Activated CD4-positive, alpha-beta T cell treated with anti-CD3 and anti-CD28 coated beads, Interleukin-2, amount 10 ng/mL, durations not matched to agents 24 days and 14 days (primary cell): Measurements from ENCODE around the gene ROCK2. TPM values are rescaled to one million over a fixed set of nuclear protein-coding genes. Genes with fewer than 3 reads are reported as not detected.

Source experiments
- DNase-seq: peaks from one replicate; pipeline ENCODE4 v3.0.0; 2022
- H3K27ac Mint-ChIP-seq: one replicate; pipeline ENCODE4 v1.8.0; 2022; ENCODE audit warnings: mild to moderate bottlenecking, mixed read lengths
- H3K27me3 Mint-ChIP-seq: one replicate; pipeline ENCODE4 v1.8.0; 2022; ENCODE audit warnings: mixed read lengths
- H3K36me3 Mint-ChIP-seq: one replicate; pipeline ENCODE4 v1.8.0; 2022; ENCODE audit warnings: low read depth, mild to moderate bottlenecking, mixed read lengths
- H3K4me1 Mint-ChIP-seq: one replicate; pipeline ENCODE4 v1.8.0; 2021; ENCODE audit warnings: mixed read lengths
- H3K4me3 Mint-ChIP-seq: one replicate; pipeline ENCODE4 v1.8.0; 2022; ENCODE audit warnings: mild to moderate bottlenecking, moderate library complexity, mixed read lengths
- H3K9me3 Mint-ChIP-seq: one replicate; pipeline ENCODE4 v1.8.0; 2021; ENCODE audit warnings: mixed read lengths
- intact Hi-C: fragments of 100-400 bp; cut with micrococcal nuclease; formaldehyde crosslinking; loops from one replicate; pipeline ENCODE4 v1.15.1; 2023
- total RNA-seq: library from RNA; stranded (reverse); gene quantifications from 2 replicates; pipeline ENCODE4 v1.2.3, GENCODE V29; 2022

ROCK2 gene
- total RNA-seq, 1 donor from 2014 or later: 24.4 TPM

GRCh38 chr2:11375689-11376027 lies 31.2 kb upstream of the ROCK2 start:
- Mint-ChIP-seq H3K27ac (no peak overlapping the region), H3K36me3 (no peaks in the 10 kb centered on the region), H3K27me3 (no peaks in the 10 kb centered on the region), H3K9me3 (no peaks in the 10 kb centered on the region), H3K4me1 (no peaks in the 10 kb centered on the region), H3K4me3 (no peak overlapping the region)
- intact Hi-C loops: no loop called here
- no peak for DNase-seq

DNA sequence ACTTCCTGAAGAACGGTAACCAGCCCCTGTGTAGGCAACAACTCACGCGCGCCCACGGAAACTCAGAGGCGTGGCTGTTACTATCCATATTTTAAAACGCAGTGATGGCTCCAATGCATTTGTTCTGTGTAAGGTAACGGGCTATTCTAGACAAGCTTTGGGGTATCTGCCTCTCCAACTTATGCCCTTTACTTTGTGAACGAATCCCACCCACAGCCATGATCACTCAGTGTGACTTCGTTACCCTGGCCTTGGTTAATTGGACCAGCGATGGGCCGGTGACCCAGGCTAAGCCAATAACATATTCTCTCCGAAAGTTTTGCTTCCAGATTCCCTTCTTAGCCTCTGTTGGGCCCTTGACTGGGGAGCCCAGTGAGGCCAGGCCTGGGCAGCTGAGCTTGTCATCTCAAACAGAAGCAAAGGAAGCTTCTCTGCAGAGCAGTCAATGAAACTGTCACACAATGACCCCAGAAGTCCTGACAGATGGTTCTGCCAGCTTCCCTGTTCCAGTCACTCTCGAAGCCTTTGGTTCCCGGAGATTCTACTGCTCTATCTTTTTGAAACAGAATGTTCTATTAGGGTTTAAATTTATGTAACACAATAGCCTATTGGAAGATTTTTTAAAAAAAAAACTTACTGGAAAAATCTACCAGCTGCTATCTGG lies 30.7 kb upstream of the ROCK2 start:
- H3K9me3 Mint-ChIP-seq: no peaks in the 10 kb centered on the region
- DNase-seq: no peak
- intact Hi-C loops: no loop called here
- H3K4me3 Mint-ChIP-seq: no peak overlapping the region
- H3K36me3 Mint-ChIP-seq: no peaks in the 10 kb centered on the region
- no peaks in the 10 kb centered on the region for H3K27me3 Mint-ChIP-seq
- H3K4me1 Mint-ChIP-seq: no peaks in the 10 kb centered on the region
- H3K27ac Mint-ChIP-seq: no peak overlapping the region

- intact Hi-C loops: no loop called here
- DNase-seq: no peak
- Mint-ChIP-seq H3K36me3 (no peaks in the 10 kb centered on the region), H3K4me1 (no peaks in the 10 kb centered on the region), H3K9me3 (no peaks in the 10 kb centered on the region), H3K4me3 (no peak overlapping the region), H3K27me3 (peaks cover 6% of the 10 kb centered on the region), H3K27ac (no peak overlapping the region)
Measured at GRCh38 chr2:11373096-11373495, 28.7 kb upstream of the ROCK2 start.

DNA sequence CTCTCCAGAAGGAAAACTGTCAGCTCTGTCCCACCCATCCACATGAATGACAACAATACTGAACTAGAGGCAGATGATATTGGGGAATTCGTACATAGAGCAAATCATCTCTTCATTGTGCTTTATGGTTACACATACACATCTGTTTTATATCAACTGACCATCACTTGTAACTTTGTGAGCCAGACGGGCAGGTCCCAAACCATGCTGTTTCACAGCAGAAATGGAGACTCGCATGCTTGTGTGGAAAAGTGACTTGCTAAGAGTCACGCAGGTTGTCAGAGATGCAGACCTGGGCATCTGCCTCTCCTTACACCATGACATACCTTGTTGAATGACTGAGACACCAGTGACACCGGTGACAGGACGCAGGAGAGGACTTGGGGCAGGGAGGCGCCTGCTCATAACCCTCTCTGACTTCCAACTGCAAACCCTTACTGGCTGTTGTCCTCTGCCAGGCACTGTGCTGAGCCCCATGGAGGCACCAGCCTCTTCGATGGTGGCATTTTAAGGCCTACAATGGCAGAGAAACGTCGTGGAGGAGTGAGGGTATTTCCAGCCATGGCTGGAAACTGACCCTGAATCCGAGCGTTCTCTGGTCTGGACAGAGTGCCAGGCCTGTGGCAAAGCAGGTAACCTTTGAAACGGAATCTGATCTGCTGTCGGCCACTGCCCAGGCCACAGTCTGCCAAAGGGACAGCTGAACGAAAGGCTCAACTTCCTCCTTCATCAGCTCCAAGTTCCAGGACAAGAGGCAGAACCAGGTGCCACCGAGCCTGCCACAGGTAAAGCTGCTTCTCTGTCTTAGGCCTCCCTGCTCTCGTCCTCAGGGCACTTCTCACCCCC lies 26.9 kb upstream of the ROCK2 start:
- Mint-ChIP-seq H3K36me3 (no peaks in the 10 kb centered on the region), H3K9me3 (no peaks in the 10 kb centered on the region), H3K27ac (no peak overlapping the region)

DNA sequence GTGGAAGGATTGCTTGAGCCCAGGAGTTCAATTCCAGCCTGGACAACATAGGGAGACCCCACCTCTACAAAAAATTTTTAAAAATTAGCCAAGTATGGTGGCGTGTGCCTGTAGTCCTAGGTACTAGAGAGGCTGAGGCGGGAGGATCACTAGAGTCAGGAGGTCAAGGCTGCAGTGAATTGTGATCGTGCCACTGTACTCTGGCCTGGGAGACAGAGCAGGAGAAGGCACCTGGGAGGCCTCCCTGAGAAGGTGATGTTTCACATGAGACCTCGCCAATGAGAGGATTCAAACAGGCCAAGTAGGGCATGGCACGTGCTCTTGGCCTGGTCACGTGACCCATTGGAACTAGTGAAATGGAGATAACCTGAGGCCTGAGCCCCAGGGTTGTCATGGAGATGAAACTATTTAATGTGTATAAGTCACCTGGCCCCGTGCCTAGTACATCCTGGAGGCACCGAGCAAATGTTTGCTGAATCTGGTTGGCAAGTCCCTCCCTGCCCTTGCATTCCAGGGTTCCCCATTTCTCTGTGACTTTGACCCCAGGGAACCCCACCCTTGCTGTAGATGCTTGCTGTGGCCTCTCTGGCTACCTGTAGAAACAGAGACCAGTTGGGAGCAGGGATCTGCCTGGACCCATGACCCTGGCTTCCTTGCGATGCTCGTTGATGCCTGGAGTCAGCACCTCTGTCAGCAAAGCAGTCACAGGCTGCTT lies 26.1 kb upstream of the ROCK2 start:
- Mint-ChIP-seq H3K4me1 (no peaks in the 10 kb centered on the region), H3K36me3 (no peaks in the 10 kb centered on the region), H3K27me3 (peaks cover 6% of the 10 kb centered on the region), H3K4me3 (no peak overlapping the region), H3K27ac (no peak overlapping the region), H3K9me3 (no peaks in the 10 kb centered on the region)
- intact Hi-C loops: no loop called here
- no peak for DNase-seq

More for the DNA sequence above, 26.9 kb upstream of the ROCK2 start:
- no peak for DNase-seq
- H3K27me3 Mint-ChIP-seq: peaks cover 6% of the 10 kb centered on the region
- H3K4me3 Mint-ChIP-seq: no peak overlapping the region
- no peaks in the 10 kb centered on the region for H3K4me1 Mint-ChIP-seq
- intact Hi-C loops: no loop called here

DNA sequence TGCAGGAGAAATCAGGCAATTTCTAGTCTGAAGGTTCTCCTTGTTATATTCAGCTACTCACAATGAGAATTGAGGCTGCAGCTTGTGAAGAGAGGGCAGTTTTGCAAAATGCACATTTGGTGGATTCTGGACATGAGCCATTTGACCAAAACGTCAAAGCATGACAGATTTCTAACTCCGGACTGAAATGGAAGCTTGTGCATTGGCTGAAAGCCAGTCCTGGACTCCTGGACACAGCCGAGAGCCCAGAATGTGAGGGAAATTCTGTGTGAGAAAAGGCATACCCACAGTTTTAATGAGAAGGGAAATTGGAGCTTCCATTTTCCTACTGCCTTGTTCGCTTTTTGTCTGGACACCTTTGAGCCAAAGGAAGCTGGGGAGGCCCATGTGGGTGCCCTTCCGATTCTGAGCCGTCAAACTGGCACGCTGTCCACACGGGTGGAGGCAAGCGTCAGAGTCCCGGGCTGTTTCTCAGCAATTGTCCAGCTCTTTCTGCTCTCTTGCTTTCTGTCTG lies 23.7 kb upstream of the ROCK2 start:
- no peaks in the 10 kb centered on the region for H3K4me1 Mint-ChIP-seq
- H3K9me3 Mint-ChIP-seq: no peaks in the 10 kb centered on the region
- intact Hi-C loops: no loop called here
- DNase-seq: no peak
- peaks cover 6% of the 10 kb centered on the region for H3K27me3 Mint-ChIP-seq
- no peak overlapping the region for H3K27ac Mint-ChIP-seq
- no peaks in the 10 kb centered on the region for H3K36me3 Mint-ChIP-seq
- H3K4me3 Mint-ChIP-seq: no peak overlapping the region

DNA sequence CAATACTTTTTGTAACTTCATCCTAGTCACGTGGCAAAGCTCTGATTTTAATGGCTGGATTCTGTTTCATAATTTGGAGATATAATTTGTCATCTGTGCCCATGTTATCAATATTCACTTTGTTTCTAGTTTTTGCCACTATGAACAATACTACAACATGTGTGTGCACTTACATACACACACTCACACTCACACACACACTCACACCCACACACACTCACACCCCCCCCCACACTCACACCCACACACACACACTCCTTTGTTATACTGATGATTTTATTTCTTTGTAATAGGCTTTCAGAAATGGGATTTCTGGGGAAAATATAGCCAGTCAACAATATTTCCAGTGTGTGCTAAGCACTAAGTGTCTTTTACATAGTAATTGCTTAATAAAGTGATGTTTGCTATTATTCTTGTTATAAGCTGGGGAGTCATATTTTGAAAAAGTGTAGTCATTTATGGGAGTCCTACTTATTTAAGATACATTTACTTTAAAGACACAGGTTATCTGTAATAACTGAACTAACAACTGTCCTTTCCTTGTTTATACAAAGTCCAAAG lies 22.8 kb upstream of the ROCK2 start:
- Mint-ChIP-seq H3K36me3 (no peaks in the 10 kb centered on the region), H3K4me3 (no peak overlapping the region), H3K27ac (no peak overlapping the region), H3K27me3 (peaks cover 6% of the 10 kb centered on the region), H3K9me3 (no peaks in the 10 kb centered on the region), H3K4me1 (no peaks in the 10 kb centered on the region)
- intact Hi-C loops: no loop called here
- no peak for DNase-seq

- Mint-ChIP-seq H3K27me3 (peaks cover 6% of the 10 kb centered on the region), H3K9me3 (no peaks in the 10 kb centered on the region), H3K4me3 (no peak overlapping the region), H3K4me1 (no peaks in the 10 kb centered on the region), H3K36me3 (no peaks in the 10 kb centered on the region), H3K27ac (no peak overlapping the region)
- no peak for DNase-seq
- intact Hi-C loops: no loop called here
Measured at GRCh38 chr2:11366326-11366741, 21.9 kb upstream of the ROCK2 start.

DNA sequence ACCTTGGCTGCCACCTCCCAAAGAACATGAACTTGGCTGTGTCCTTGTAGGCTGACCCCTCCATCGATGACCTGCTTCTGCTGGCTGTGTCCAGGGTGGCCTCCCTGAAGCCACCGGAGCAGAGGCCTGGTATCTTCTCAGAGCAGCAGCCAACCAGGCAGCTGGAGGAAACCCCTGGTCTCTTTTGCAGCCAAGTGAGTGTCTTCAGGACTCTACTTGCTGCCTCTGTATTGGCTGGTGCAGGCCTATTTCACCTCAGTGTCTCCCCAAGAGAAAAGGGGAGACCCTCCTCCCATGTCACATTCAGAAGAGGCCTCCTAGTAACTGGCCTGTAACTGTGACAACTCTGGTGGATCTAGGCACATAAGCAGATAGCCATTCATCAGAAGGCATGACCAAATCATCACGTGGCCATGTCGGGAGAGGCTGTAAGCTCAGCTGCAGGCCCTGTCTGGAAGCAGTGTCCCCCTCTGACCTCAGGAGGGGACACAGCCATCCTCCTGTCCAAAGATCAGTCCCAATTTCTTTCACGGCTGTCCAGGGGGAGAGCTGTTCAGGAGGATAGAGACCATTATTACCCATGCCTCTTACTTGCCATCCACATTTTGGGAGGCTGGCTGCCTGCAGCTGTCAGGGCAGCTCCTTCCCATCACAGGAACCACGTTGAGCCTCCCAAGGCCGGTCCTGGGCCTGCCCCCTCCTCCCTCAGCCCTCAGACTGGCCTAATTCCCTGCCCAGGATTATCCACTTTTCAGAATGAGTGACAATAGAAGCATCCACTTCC lies 20.9 kb upstream of the ROCK2 start:
- no peaks in the 10 kb centered on the region for H3K36me3 Mint-ChIP-seq
- H3K4me3 Mint-ChIP-seq: no peak overlapping the region
- H3K4me1 Mint-ChIP-seq: no peaks in the 10 kb centered on the region
- peaks cover 6% of the 10 kb centered on the region for H3K27me3 Mint-ChIP-seq
- no peaks in the 10 kb centered on the region for H3K9me3 Mint-ChIP-seq
- no peak overlapping the region for H3K27ac Mint-ChIP-seq
- intact Hi-C loops: no loop called here
- DNase-seq: no peak

- Mint-ChIP-seq H3K9me3 (no peaks in the 10 kb centered on the region), H3K4me3 (no peak overlapping the region), H3K27ac (no peak overlapping the region), H3K27me3 (peaks cover 6% of the 10 kb centered on the region), H3K36me3 (no peaks in the 10 kb centered on the region), H3K4me1 (no peaks in the 10 kb centered on the region)
- no peak for DNase-seq
- intact Hi-C loops: no loop called here
Measured at GRCh38 chr2:11364565-11364887, 20.1 kb upstream of the ROCK2 start.

- Mint-ChIP-seq H3K27me3 (peaks cover 2% of the 10 kb centered on the region), H3K9me3 (no peaks in the 10 kb centered on the region), H3K4me1 (no peaks in the 10 kb centered on the region), H3K27ac (no peak overlapping the region), H3K36me3 (no peaks in the 10 kb centered on the region), H3K4me3 (no peak overlapping the region)
- no peak for DNase-seq
- intact Hi-C loops: no loop called here
Measured at GRCh38 chr2:11363868-11364564, 19.6 kb upstream of the ROCK2 start.

DNA sequence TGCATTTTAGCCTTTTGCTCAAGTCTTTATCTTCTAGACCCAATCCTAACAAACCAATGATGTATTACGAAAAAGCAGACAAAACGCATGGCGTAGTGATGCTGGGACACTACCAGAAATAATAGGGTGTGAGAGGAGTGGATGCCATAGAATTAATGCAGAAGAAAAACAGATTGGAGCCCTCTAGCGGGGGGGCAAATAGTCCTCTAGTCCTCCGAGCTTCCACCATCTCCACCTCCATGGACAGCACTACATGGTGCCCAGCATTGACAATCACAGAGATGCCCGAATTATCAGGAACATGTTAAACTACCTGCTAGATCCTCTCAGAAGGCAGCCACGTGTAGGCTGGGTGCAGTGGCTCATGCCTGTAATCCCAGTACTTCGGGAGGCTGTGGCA lies 15.4 kb upstream of the ROCK2 start:
- H3K36me3 Mint-ChIP-seq: no peaks in the 10 kb centered on the region
- H3K4me1 Mint-ChIP-seq: no peaks in the 10 kb centered on the region
- intact Hi-C loops: no loop called here
- peaks cover 6% of the 10 kb centered on the region for H3K27me3 Mint-ChIP-seq
- DNase-seq: no peak
- no peaks in the 10 kb centered on the region for H3K9me3 Mint-ChIP-seq
- H3K27ac Mint-ChIP-seq: no peak overlapping the region
- H3K4me3 Mint-ChIP-seq: no peak overlapping the region

DNA sequence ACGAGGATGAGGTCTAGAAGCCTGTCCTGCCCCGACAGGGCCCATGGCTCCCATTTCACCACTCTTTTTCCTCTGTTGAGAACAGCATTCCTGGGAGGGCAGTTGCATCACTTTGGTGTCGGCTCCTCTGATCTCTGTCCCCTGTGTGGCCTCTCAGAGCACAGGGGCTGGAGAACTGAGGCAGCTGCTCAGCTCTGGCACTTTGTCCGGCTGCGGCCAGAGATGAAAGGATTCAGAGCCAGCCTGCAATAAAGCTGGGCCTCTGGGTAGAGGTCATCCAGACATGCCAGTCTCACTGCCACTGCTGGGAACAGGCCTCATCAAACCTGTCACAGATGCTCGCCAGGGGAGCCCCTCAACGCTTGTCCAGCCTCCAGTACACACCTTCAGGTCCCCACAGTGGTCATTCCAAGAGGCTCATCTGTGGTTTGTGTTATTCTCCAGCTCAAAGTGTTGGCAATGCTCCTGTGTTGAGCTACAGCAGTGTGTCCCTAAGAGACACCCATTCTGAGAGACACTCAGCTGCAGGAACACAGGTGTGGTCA lies 13.1 kb upstream of the ROCK2 start:
- H3K4me1 Mint-ChIP-seq: no peaks in the 10 kb centered on the region
- H3K27ac Mint-ChIP-seq: no peak overlapping the region
- H3K4me3 Mint-ChIP-seq: no peak overlapping the region
- H3K9me3 Mint-ChIP-seq: no peaks in the 10 kb centered on the region
- intact Hi-C loops: no loop called here
- peaks cover 9% of the 10 kb centered on the region for H3K27me3 Mint-ChIP-seq
- H3K36me3 Mint-ChIP-seq: no peaks in the 10 kb centered on the region
- no peak for DNase-seq
